SU-DHL-6 (cell line): ENCODE results near the gene PA2G4.

Source experiments
- CTCF ChIP-seq: fragments of 200-600 bp; sonication (generic); IDR thresholded peaks from one replicate; pipeline ENCODE4 v1.5.1; 2017; ENCODE audit warnings: antibody characterized with exemption, mild to moderate bottlenecking, low read length, moderate library complexity; ENCODE audit not compliant: insufficient read depth, poor library complexity, severe bottlenecking
- EZH2phosphoT487 ChIP-seq: fragments of 200-600 bp; sonication (generic), shearing (Covaris generic); conservative IDR thresholded peaks from 2 replicates; pipeline ENCODE4 v1.6.1; 2018; ENCODE audit warnings: mild to moderate bottlenecking, antibody characterized with exemption, low read length, moderate library complexity, mixed read lengths

GRCh38 chr12:56080556-56081138, 23.7 kb upstream of the PA2G4 start:
- no peak for TF ChIP-seq CTCF
- TF ChIP-seq EZH2phosphoT487 = no peak
